Upper lobe of right lung (tissue), 1 donor: ENCODE measurements around the gene CEP250. TPM values are rescaled to one million over a fixed set of nuclear protein-coding genes. Genes with fewer than 3 reads are reported as not detected.
"Not testable (repeated sequence)": the region's sequence is repeated elsewhere in the genome, so short reads cannot be mapped to it uniquely, and the experiment has no call there.

ENCODE experiments used
- ATAC-seq: fragments of 200-7000 bp; cut with Tn5 transposase; one replicate; pipeline ENCODE4 v1.9.1; 2020; ENCODE audit warnings: mild to moderate bottlenecking, moderate library complexity
- DNase-seq: peaks from one replicate; pipeline ENCODE4 v3.0.0-alpha.2; 2020
- H3K27ac ChIP-seq: fragments of 200-600 bp; one replicate; pipeline ENCODE4 v1.8.0; 2022
- H3K27me3 ChIP-seq: fragments of 200-600 bp; one replicate; pipeline ENCODE4 v1.8.0; 2022; ENCODE audit warnings: mild to moderate bottlenecking
- H3K36me3 ChIP-seq: fragments of 200-600 bp; one replicate; pipeline ENCODE4 v1.8.0; 2022
- H3K4me1 ChIP-seq: fragments of 200-600 bp; one replicate; pipeline ENCODE4 v1.8.0; 2022
- H3K4me3 ChIP-seq: fragments of 200-600 bp; one replicate; pipeline ENCODE4 v1.8.0; 2022; ENCODE audit warnings: mild to moderate bottlenecking
- H3K9me3 ChIP-seq: fragments of 200-600 bp; one replicate; pipeline ENCODE4 v1.8.0; 2022
- intact Hi-C: fragments of 100-400 bp; cut with DNase I; formaldehyde crosslinking; loops from one replicate; pipeline ENCODE4 v1.11.0; 2022
- total RNA-seq: library from RNA; stranded (reverse); fragmentation: NEBNext Ultra II Directional; extraction: Animal tissue kit (Norgen Biotek cat#: 25700); gene quantifications from one replicate; pipeline ENCODE4 v1.2.1, GENCODE V29; 2021
- TF ChIP-seq, protein P1 (sequence below): fragments of 200-600 bp; IDR thresholded peaks from one replicate; pipeline ENCODE4 v1.8.0; 2022; ENCODE audit warnings: antibody characterized with exemption
- donor health status: DM: no; HTN: yes; CAD: no; lungs with severe emphysema.

Gene CEP250
- total RNA-seq, 1 donor from 2014 or later: 21.7 TPM

DNA sequence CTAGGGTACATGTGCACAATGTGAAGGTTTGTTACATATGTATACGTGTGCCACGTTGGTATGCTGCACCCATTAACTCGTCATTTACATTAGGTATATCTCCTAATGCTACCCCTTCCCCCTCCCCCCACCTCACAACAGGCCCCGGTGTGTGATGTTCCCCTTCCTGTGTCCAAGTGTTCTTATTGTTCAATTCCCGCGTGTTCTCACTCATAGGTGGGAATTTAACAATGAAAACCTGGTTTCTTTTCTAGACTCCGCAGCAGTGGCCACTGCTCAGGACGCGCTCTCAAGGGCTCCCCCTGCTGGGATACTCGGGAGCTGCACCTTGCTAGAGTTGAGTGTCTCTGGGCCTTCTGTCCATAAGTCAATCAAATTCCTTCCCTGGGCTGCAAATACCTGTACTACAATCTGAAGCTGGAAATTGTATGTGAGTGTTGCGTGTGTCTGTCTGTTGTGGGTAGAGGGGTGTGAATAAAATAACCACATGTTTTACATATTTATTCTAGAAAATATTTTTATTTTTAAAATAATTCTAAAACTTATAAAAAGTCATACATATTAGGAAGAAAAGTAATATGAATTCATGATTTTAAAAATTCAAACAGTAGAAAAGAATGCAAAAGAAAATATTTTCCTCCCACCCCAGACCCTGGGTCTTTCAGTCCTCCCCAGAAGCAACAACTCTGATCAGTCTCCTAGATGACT, 8.2 kb upstream of the CEP250 start:
- ATAC-seq (peak; percentile 99), DNase-seq (peak; percentile 92)
- TF ChIP-seq, protein P1, sequence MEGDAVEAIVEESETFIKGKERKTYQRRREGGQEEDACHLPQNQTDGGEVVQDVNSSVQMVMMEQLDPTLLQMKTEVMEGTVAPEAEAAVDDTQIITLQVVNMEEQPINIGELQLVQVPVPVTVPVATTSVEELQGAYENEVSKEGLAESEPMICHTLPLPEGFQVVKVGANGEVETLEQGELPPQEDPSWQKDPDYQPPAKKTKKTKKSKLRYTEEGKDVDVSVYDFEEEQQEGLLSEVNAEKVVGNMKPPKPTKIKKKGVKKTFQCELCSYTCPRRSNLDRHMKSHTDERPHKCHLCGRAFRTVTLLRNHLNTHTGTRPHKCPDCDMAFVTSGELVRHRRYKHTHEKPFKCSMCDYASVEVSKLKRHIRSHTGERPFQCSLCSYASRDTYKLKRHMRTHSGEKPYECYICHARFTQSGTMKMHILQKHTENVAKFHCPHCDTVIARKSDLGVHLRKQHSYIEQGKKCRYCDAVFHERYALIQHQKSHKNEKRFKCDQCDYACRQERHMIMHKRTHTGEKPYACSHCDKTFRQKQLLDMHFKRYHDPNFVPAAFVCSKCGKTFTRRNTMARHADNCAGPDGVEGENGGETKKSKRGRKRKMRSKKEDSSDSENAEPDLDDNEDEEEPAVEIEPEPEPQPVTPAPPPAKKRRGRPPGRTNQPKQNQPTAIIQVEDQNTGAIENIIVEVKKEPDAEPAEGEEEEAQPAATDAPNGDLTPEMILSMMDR: peak; percentile 96
- H3K4me3 ChIP-seq: peak overlapping the region; percentile 40
- no peaks in the 10 kb centered on the region for H3K27me3 ChIP-seq
- no peaks in the 10 kb centered on the region for H3K9me3 ChIP-seq
- no peaks in the 10 kb centered on the region for H3K4me1 ChIP-seq
- no peak overlapping the region for H3K27ac ChIP-seq
- intact Hi-C loops: no loop called here
- H3K36me3 ChIP-seq: no peaks in the 10 kb centered on the region

- H3K9me3 ChIP-seq: no peaks in the 10 kb centered on the region
- TF ChIP-seq, protein P1: no peak
- no peaks in the 10 kb centered on the region for H3K36me3 ChIP-seq
- H3K4me3 ChIP-seq: no peak overlapping the region
- peaks cover 3% of the 10 kb centered on the region for H3K4me1 ChIP-seq
- no peaks in the 10 kb centered on the region for H3K27me3 ChIP-seq
- no peak overlapping the region for H3K27ac ChIP-seq
- ATAC-seq: no peak
- intact Hi-C loops: no loop called here
- no peak for DNase-seq
These were observed 6.5 kb upstream of the CEP250 start for GRCh38 chr20:35448788-35449373.

DNA sequence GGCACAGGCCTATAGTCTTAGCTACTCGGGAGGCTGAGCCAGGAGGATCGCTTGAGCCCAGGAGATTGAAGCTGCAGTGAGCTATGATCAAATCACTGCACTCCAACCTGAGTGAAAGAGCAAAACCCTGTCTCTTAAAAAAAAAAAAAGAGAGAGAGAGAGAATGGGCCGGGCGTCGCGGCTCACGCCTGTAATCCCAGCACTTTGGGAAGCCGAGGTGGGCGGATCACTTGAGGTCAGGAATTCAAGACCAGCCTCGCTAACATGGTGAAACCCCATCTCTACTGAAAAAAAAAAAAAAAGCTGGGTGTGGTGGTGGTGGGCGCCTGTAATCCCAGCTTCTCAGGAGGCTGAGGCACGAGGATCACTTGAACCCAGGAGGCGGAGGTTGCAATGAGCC, 5.5 kb upstream of the CEP250 start:
- H3K4me3 ChIP-seq, H3K27ac ChIP-seq, H3K9me3 ChIP-seq, ATAC-seq, H3K36me3 ChIP-seq, H3K4me1 ChIP-seq, H3K27me3 ChIP-seq, DNase-seq, intact Hi-C loops: not testable (repeated sequence)

GRCh38 chr20:35451295-35451694, 4.1 kb upstream of the CEP250 start:
- Histone ChIP-seq H3K9me3 (no peaks in the 10 kb centered on the region), H3K4me1 (peaks cover 4% of the 10 kb centered on the region), H3K27me3 (no peaks in the 10 kb centered on the region), H3K36me3 (no peaks in the 10 kb centered on the region), H3K4me3 (no peak overlapping the region), H3K27ac (no peak overlapping the region)
- intact Hi-C loops: no loop called here
- DNase-seq: no peak
- ATAC-seq: no peak
- TF ChIP-seq, protein P1: no peak

DNA sequence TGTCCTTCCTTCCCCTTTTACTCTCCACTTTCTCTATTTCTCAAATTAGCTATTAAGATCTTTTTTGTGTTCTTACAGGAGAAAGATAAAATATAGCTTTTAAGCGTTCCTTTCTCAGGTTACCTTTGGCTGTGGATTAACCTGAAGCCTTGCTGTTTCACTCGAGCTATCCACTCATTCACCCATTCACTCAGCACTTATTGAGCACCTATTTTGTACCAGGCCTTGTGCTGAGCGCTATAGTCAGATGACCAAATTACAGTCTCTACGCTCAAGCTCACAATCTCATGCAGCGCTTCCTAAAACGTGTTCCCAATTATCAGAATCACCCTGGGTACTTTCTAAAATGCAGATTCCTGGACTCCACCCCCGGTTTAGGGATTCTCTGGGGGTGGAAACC, 1.8 kb upstream of the CEP250 start:
- no peak overlapping the region for H3K27ac ChIP-seq

GRCh38 chr20:35456700-35457099, 1.3 kb downstream of the CEP250 start:
- DNase-seq, H3K27ac ChIP-seq, H3K4me3 ChIP-seq, ATAC-seq, H3K27me3 ChIP-seq, H3K9me3 ChIP-seq, intact Hi-C loops, H3K4me1 ChIP-seq, H3K36me3 ChIP-seq: not testable (repeated sequence)

More for the DNA sequence above, 1.8 kb upstream of the CEP250 start:
- no peak overlapping the region for H3K4me3 ChIP-seq
- DNase-seq (no peak), ATAC-seq (no peak)
- intact Hi-C loops: no loop called here
- no peaks in the 10 kb centered on the region for H3K9me3 ChIP-seq
- no peaks in the 10 kb centered on the region for H3K27me3 ChIP-seq
- no peaks in the 10 kb centered on the region for H3K36me3 ChIP-seq
- TF ChIP-seq, protein P1: no peak
- H3K4me1 ChIP-seq: peaks cover 4% of the 10 kb centered on the region

GRCh38 chr20:35457539-35457938, 2.1 kb downstream of the CEP250 start:
- H3K4me1 ChIP-seq, H3K4me3 ChIP-seq, H3K27me3 ChIP-seq, DNase-seq, H3K27ac ChIP-seq, ATAC-seq, H3K36me3 ChIP-seq, H3K9me3 ChIP-seq, intact Hi-C loops: not testable (repeated sequence)
